Breast epithelium (tissue), 3 donors: ENCODE results near the gene CPO.

Experiments used
- POLR2A ChIP-seq: fragments of 450-650 bp; IDR thresholded peaks from one replicate; pipeline ENCODE4 v1.6.1; 2016; ENCODE audit warnings: antibody characterized with exemption, mild to moderate bottlenecking, moderate library complexity
- TF ChIP-seq, protein P1 (sequence below), 3 donors: fragments of 450-650 bp; IDR thresholded peaks; one replicate each; pipeline ENCODE4 v1.5.1; 2016 to 2017; ENCODE audit warnings: antibody characterized with exemption in 3 of 3, mild to moderate bottlenecking in 3 of 3, moderate library complexity in 3 of 3

DNA sequence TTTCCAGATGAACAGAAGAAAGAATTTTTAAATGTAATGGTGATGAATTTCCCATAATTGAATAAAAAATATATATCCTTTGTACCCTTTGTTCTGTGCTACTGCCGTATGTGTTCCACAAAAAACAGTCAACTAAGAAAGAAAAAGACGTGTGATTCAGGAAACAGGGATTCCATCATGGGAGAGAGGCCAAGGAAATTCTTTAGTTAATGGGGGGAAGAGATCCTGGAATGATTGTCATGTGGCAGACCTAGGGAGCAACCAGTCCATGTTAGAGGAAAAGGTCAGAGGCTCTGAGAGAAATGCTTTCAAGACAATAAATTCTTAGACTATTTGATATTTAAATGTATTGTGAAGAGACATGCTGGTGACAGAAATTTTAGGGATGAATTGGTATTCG lies 76.6 kb downstream of the CPO start:
- TF ChIP-seq, protein P1, sequence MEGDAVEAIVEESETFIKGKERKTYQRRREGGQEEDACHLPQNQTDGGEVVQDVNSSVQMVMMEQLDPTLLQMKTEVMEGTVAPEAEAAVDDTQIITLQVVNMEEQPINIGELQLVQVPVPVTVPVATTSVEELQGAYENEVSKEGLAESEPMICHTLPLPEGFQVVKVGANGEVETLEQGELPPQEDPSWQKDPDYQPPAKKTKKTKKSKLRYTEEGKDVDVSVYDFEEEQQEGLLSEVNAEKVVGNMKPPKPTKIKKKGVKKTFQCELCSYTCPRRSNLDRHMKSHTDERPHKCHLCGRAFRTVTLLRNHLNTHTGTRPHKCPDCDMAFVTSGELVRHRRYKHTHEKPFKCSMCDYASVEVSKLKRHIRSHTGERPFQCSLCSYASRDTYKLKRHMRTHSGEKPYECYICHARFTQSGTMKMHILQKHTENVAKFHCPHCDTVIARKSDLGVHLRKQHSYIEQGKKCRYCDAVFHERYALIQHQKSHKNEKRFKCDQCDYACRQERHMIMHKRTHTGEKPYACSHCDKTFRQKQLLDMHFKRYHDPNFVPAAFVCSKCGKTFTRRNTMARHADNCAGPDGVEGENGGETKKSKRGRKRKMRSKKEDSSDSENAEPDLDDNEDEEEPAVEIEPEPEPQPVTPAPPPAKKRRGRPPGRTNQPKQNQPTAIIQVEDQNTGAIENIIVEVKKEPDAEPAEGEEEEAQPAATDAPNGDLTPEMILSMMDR (IDR thresholded peaks at IDR 0.05): no peak
- no peak for TF ChIP-seq POLR2A
